HEK293 (cell line): Measurements from ENCODE around the gene SOX5.

Experiments used
- CTCF ChIA-PET: fragments of 350-600 bp; formaldehyde crosslinking; extraction: SDS; loops from one replicate; lab custom pipeline; 2021; ENCODE audit warnings: antibody characterized with exemption; lab: Yijun Ruan, JAX
- POLR2A ChIA-PET: fragments of 300-600 bp; formaldehyde crosslinking; extraction: SDS; loops from one replicate; lab custom pipeline; 2020; ENCODE audit warnings: antibody characterized with exemption, inconsistent platforms; lab: Yijun Ruan, JAX
- H3K27ac ChIP-seq: fragments of 200-500 bp; sonication (Bioruptor generic); 2 replicates; pipeline ENCODE4 v1.5.1; 2014; ENCODE audit warnings: low read depth, low read length, control low read depth, inconsistent platforms; ENCODE audit errors: extremely low read depth
- H3K36me3 ChIP-seq, 2 experiments: fragments of 200-500 bp in 1 of 2; sonication (Bioruptor generic) in 1 of 2; 1 replicate in 1 of 2; 2 replicates in 1 of 2; pipeline ENCODE4 v1.5.1; 2014 to 2017; ENCODE audit warnings: inconsistent platforms in 2 of 2, low read length in 2 of 2; ENCODE audit not compliant: control insufficient read depth in 2 of 2, insufficient read depth in 1 of 2
- H3K4me1 ChIP-seq: fragments of 200-500 bp; sonication (Bioruptor generic); 2 replicates; pipeline ENCODE4 v1.5.1; 2014; ENCODE audit warnings: mild to moderate bottlenecking, low read length, inconsistent platforms; ENCODE audit not compliant: control insufficient read depth, insufficient read depth
- H3K4me3 ChIP-seq: 2 replicates; pipeline ENCODE4 v1.5.1; 2011; ENCODE audit warnings: low read depth, mild to moderate bottlenecking, control low read depth, low read length, moderate library complexity
- H3K9me3 ChIP-seq: fragments of 200-500 bp; sonication (Bioruptor generic); 2 replicates; pipeline ENCODE4 v1.5.1; 2014; ENCODE audit warnings: low read depth, low read length, inconsistent platforms; ENCODE audit not compliant: control insufficient read depth, insufficient read depth
- FEZF1 ChIP-seq: fragments of 450-650 bp; formaldehyde crosslinking; IDR thresholded peaks from 2 replicates; pipeline ENCODE4 v1.5.1; 2016; ENCODE audit warnings: missing biosample characterization, missing genetic modification characterization
- HOXD13 ChIP-seq: sonication (generic); formaldehyde crosslinking; IDR thresholded peaks from 2 replicates; pipeline ENCODE4 v1.8.0; 2022; ENCODE audit warnings: missing genetic modification reagents, borderline replicate concordance
- PRDM6 ChIP-seq: fragments of 450-650 bp; formaldehyde crosslinking; IDR thresholded peaks from 2 replicates; pipeline ENCODE4 v1.5.1; 2017; ENCODE audit warnings: missing biosample characterization, missing genetic modification characterization
- SP2 ChIP-seq: fragments of 450-650 bp; formaldehyde crosslinking; IDR thresholded peaks from 2 replicates; pipeline ENCODE4 v1.5.1; 2016; ENCODE audit warnings: missing biosample characterization, missing genetic modification characterization
- TRIM28 ChIP-seq: IDR thresholded peaks from 2 replicates; pipeline ENCODE4 v1.6.1; 2011; ENCODE audit warnings: low read length, control low read depth, borderline replicate concordance
- YY1 ChIP-seq: fragments of 450-650 bp; formaldehyde crosslinking; IDR thresholded peaks from 2 replicates; pipeline ENCODE4 v1.5.1; 2018; ENCODE audit warnings: missing biosample characterization, missing genetic modification characterization
- ZBTB8A ChIP-seq: fragments of 450-650 bp; formaldehyde crosslinking; IDR thresholded peaks from 2 replicates; pipeline ENCODE4 v1.5.1; 2016; ENCODE audit warnings: missing biosample characterization, missing genetic modification characterization
- ZNF10 ChIP-seq: fragments of 450-650 bp; formaldehyde crosslinking; IDR thresholded peaks from 2 replicates; pipeline ENCODE4 v1.5.1; 2017; ENCODE audit warnings: missing biosample characterization, missing genetic modification characterization
- ZNF140 ChIP-seq: fragments of 450-650 bp; formaldehyde crosslinking; IDR thresholded peaks from 2 replicates; pipeline ENCODE4 v1.5.1; 2016; ENCODE audit warnings: missing biosample characterization, missing genetic modification characterization
- ZNF146 ChIP-seq: fragments of 450-650 bp; formaldehyde crosslinking; IDR thresholded peaks from 2 replicates; pipeline ENCODE4 v1.5.1; 2016; ENCODE audit warnings: missing biosample characterization, missing genetic modification characterization
- ZNF175 ChIP-seq: fragments of 450-650 bp; formaldehyde crosslinking; IDR thresholded peaks from 2 replicates; pipeline ENCODE4 v1.5.1; 2016; ENCODE audit warnings: missing biosample characterization, missing genetic modification characterization
- ZNF19 ChIP-seq: fragments of 450-650 bp; formaldehyde crosslinking; IDR thresholded peaks from 2 replicates; pipeline ENCODE4; 2016; ENCODE audit warnings: missing biosample characterization, missing genetic modification characterization, low read depth
- ZNF214 ChIP-seq: fragments of 450-650 bp; formaldehyde crosslinking; IDR thresholded peaks from 2 replicates; pipeline ENCODE4 v1.5.1; 2017; ENCODE audit warnings: missing biosample characterization, mild to moderate bottlenecking, missing genetic modification characterization, borderline replicate concordance
- ZNF24 ChIP-seq: fragments of 450-650 bp; formaldehyde crosslinking; IDR thresholded peaks from 2 replicates; pipeline ENCODE4 v1.5.1; 2016; ENCODE audit warnings: missing biosample characterization, missing genetic modification characterization
- ZNF398 ChIP-seq: fragments of 450-650 bp; formaldehyde crosslinking; IDR thresholded peaks from 2 replicates; pipeline ENCODE4 v1.5.1; 2017; ENCODE audit warnings: missing biosample characterization, missing genetic modification characterization
- ZNF513 ChIP-seq: fragments of 450-650 bp; IDR thresholded peaks from 2 replicates; pipeline ENCODE4 v1.5.1; 2018; ENCODE audit warnings: missing biosample characterization, missing genetic modification characterization
- ZNF560 ChIP-seq: fragments of 450-650 bp; formaldehyde crosslinking; IDR thresholded peaks from 2 replicates; pipeline ENCODE4 v1.5.1; 2017; ENCODE audit warnings: missing biosample characterization, missing genetic modification characterization, borderline replicate concordance
- ZNF600 ChIP-seq: fragments of 450-650 bp; formaldehyde crosslinking; IDR thresholded peaks from 2 replicates; pipeline ENCODE4 v1.5.1; 2016; ENCODE audit warnings: missing biosample characterization, missing genetic modification characterization
- ZNF623 ChIP-seq: fragments of 450-650 bp; formaldehyde crosslinking; IDR thresholded peaks from 2 replicates; pipeline ENCODE4 v1.5.1; 2016; ENCODE audit warnings: missing biosample characterization, missing genetic modification characterization
- ZNF670 ChIP-seq: fragments of 450-650 bp; formaldehyde crosslinking; IDR thresholded peaks from 2 replicates; pipeline ENCODE4 v1.5.1; 2016; ENCODE audit warnings: missing biosample characterization, missing genetic modification characterization, low read depth
- ZNF704 ChIP-seq: fragments of 450-650 bp; formaldehyde crosslinking; IDR thresholded peaks from 2 replicates; pipeline ENCODE4 v1.5.1; 2016; ENCODE audit warnings: missing biosample characterization, missing genetic modification characterization
- ZNF792 ChIP-seq: fragments of 450-650 bp; formaldehyde crosslinking; IDR thresholded peaks from 2 replicates; pipeline ENCODE4 v1.5.1; 2016; ENCODE audit warnings: missing biosample characterization, missing genetic modification characterization
- ZNF837 ChIP-seq: fragments of 450-650 bp; formaldehyde crosslinking; IDR thresholded peaks from 2 replicates; pipeline ENCODE4 v1.5.1; 2016; ENCODE audit warnings: missing biosample characterization, missing genetic modification characterization
- ZNF843 ChIP-seq: fragments of 450-650 bp; formaldehyde crosslinking; IDR thresholded peaks from 2 replicates; pipeline ENCODE4 v1.5.1; 2016; ENCODE audit warnings: missing biosample characterization, missing genetic modification characterization
- ZSCAN30 ChIP-seq: fragments of 450-650 bp; IDR thresholded peaks from 2 replicates; pipeline ENCODE4 v1.5.1; 2018; ENCODE audit warnings: missing biosample characterization, mild to moderate bottlenecking, missing genetic modification characterization, moderate library complexity

The SOX5 gene

GRCh38 chr12:23564451-23565152 lies 384.9 kb downstream of the SOX5 start:
- Histone ChIP-seq H3K27ac (no peak overlapping the region), H3K36me3 (no peaks in the 10 kb centered on the region), H3K4me1 (no peaks in the 10 kb centered on the region), H3K9me3 (no peaks in the 10 kb centered on the region), H3K4me3 (no peak overlapping the region)
- CTCF ChIA-PET, result no interaction called here
- POLR2A ChIA-PET, result no interaction called here
- TF ChIP-seq PRDM6 (peak; percentile 32; the same call in 1 of the 2 replicates), ZSCAN30 (no peak), ZNF214 (no peak), ZNF792 (tag by site-specific recombination) (no peak), ZNF843 (peak; percentile 61; the same call in 1 of the 2 replicates), ZBTB8A (tag by site-specific recombination) (peak; percentile 47; the same call in 1 of the 2 replicates), FEZF1 (tag by site-specific recombination) (peak; percentile 89), YY1 (tag by site-specific recombination) (0 out of 2 replicates have a peak, but pooled peaks have one; percentile 14), ZNF670 (tag by site-specific recombination) (no peak), TRIM28 (peak; percentile 32; the same call in 1 of the 2 replicates), ZNF19 (tag by site-specific recombination) (peak; percentile 78)

DNA sequence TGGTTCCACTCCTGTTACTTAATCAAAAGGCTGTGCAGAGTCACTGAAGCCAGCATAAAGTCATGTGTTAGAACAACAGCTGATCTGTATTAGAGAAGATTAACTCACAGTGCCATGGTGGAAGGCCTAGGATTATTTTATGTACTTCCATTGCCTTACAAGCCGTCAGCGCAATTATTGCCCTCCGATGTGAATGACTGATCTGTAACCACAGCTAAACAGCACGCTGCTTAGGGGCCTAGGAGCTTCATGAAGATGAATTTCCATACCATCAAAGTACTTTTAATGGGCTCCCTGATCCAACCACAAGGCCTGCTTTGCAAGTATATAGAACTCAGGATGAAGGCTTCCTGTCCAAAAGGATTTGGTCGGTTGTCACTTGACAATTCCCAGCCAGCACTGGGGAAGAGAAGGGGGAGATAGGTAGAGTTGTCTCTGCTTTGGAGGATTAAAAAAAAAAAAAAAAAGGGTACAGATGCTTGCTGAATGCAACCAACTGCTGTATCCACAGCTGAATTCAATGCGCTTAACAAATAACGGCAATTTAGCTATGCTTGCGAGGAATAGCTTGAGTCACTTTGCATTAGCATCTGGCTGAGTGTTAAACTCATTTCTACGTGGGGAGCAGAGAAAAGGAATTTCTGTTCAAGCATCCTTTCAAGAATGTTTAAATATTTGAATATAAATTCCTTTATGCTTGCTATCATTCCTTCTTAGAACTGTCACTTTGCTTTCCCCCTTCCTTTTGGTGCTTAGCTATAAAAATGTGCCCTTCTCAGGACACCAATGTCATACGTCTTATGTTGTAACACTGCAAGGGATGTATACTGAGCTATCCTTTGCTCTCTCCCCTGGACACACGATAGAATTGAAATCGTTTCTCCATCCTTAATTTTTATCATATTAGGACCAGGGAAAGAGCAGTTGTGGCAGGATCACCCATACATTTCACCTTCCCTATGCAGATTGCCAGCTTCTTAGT lies 387.8 kb downstream of the SOX5 start:
- ChIA-PET POLR2A (no interaction called here), CTCF (interaction anchor here (0.7 kb wide), 1 partner anchor 281 kb away, joined by 3 read pairs; no protein-coding TSS in a partner anchor)
- no peak overlapping the region for H3K4me3 ChIP-seq
- H3K36me3 ChIP-seq, result no peaks in the 10 kb centered on the region
- no peaks in the 10 kb centered on the region for H3K9me3 ChIP-seq
- no peaks in the 10 kb centered on the region for H3K4me1 ChIP-seq
- H3K27ac ChIP-seq, result no peak overlapping the region
- no peak for TF ChIP-seq ZNF24
- no peak for TF ChIP-seq ZNF837 (tag by site-specific recombination)
- no peak for TF ChIP-seq ZNF10
- no peak for TF ChIP-seq HOXD13 (CRISPR knock-in tag)
- TF ChIP-seq ZNF704 (tag by site-specific recombination), result no peak
- TF ChIP-seq ZNF623, result no peak
- TF ChIP-seq ZNF175, result no peak
- TF ChIP-seq ZNF600, result no peak
- no peak for TF ChIP-seq ZNF398 (tag by site-specific recombination)
- TF ChIP-seq ZNF513 (tag by site-specific recombination), result no peak
- TF ChIP-seq ZNF140 (tag by site-specific recombination), result no peak
- no peak for TF ChIP-seq ZNF146 (tag by site-specific recombination)
- no peak for TF ChIP-seq SP2
- no peak for TF ChIP-seq ZNF560 (tag by site-specific recombination)
